ENCODE results near the gene UNC13D.

- TF ChIP-seq POLR2AphosphoS5 (IDR thresholded peaks at IDR 0.05) (no peak), POLR2A (IDR thresholded peaks at IDR 0.05) (no peak), EP300 (IDR thresholded peaks at IDR 0.05) (no peak), CTCF (IDR thresholded peaks at IDR 0.05) (no peak)
Measured at GRCh38 chr17:75783803-75784472, 60.3 kb downstream of the UNC13D start.

All from sigmoid colon (tissue), 4 donors.